ENCODE results near the gene HACD4.

DNA sequence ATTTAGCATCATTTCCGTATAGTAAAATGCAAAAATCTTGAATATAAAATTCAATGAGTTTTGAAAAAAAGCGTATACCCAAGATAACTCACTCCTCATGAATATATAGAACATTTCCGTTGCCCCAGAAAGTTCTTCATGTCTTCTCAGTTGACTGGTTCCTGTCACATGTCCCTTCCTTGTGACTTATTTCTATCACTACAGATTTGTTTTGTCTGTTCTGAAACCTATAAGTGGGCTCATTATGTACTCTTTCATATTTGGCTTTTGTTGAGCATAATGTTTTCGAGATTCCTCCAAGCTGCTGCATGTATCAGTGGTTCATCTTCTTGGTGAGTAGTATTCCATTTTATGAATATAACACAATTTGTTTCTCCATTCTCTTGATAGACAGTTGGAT, 11.0 kb upstream of the HACD4 start:
- TF ChIP-seq, protein P1, sequence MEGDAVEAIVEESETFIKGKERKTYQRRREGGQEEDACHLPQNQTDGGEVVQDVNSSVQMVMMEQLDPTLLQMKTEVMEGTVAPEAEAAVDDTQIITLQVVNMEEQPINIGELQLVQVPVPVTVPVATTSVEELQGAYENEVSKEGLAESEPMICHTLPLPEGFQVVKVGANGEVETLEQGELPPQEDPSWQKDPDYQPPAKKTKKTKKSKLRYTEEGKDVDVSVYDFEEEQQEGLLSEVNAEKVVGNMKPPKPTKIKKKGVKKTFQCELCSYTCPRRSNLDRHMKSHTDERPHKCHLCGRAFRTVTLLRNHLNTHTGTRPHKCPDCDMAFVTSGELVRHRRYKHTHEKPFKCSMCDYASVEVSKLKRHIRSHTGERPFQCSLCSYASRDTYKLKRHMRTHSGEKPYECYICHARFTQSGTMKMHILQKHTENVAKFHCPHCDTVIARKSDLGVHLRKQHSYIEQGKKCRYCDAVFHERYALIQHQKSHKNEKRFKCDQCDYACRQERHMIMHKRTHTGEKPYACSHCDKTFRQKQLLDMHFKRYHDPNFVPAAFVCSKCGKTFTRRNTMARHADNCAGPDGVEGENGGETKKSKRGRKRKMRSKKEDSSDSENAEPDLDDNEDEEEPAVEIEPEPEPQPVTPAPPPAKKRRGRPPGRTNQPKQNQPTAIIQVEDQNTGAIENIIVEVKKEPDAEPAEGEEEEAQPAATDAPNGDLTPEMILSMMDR (IDR thresholded peaks at IDR 0.05), result no peak
- no peak for TF ChIP-seq EP300 (IDR thresholded peaks at IDR 0.05)
- TF ChIP-seq POLR2A (IDR thresholded peaks at IDR 0.05), result no peak

Data from ovary (tissue), 3 donors.